Peyer's patch (tissue), 4 donors: Measurements from ENCODE around the gene ZFHX2. TPM values are rescaled to one million over a fixed set of nuclear protein-coding genes. Genes with fewer than 3 reads are reported as not detected.

Source experiments
- DNase-seq, 3 donors: peaks; one replicate each; pipeline ENCODE4 v3.0.0-alpha.2; 2017 to 2019
- H3K27ac ChIP-seq, 4 donors: fragments of 200-600 bp; sonication (generic); one replicate each; pipeline ENCODE4 v1.5.1; 2016 to 2019
- H3K27me3 ChIP-seq, 2 donors: fragments of 200-600 bp; sonication (generic); one replicate each; pipeline ENCODE4 v1.5.1; 2019
- H3K36me3 ChIP-seq, 3 donors: fragments of 200-600 bp; sonication (generic); one replicate each; pipeline ENCODE4 v1.5.1; 2016 to 2019
- H3K4me1 ChIP-seq, 4 donors: fragments of 200-600 bp; sonication (generic); one replicate each; pipeline ENCODE4 v1.5.1; 2016 to 2019
- H3K4me3 ChIP-seq, 4 donors: fragments of 200-600 bp; sonication (generic); 1 replicate in 3 of 4; 2 replicates in 1 of 4; pipeline ENCODE4 v1.5.1; 2016 to 2019; ENCODE audit warnings: mild to moderate bottlenecking in 1 of 4
- H3K9me3 ChIP-seq, 4 donors: fragments of 200-600 bp; sonication (generic); one replicate each; pipeline ENCODE4 v1.5.1; 2016 to 2019; ENCODE audit warnings: mild to moderate bottlenecking in 1 of 4
- CTCF ChIP-seq, 6 experiments: fragments of 450-650 bp in 4 of 6; fragments of 200-600 bp in 2 of 6; sonication (generic) in 1 of 6; IDR thresholded peaks; one replicate each; pipeline ENCODE4 v1.5.1; 2017 to 2019; ENCODE audit warnings: antibody characterized with exemption in 6 of 6, mild to moderate bottlenecking in 3 of 6, moderate library complexity in 1 of 6
- POLR2A ChIP-seq, 2 donors: fragments of 450-650 bp; IDR thresholded peaks; one replicate each; pipeline ENCODE4 v1.5.1; 2017; ENCODE audit warnings: antibody characterized with exemption in 2 of 2, mild to moderate bottlenecking in 2 of 2, moderate library complexity in 2 of 2
- total RNA-seq, 4 donors: library from RNA; depleted of rRNA; stranded (reverse); fragments of >200 nt; gene quantifications; one replicate each; pipeline ENCODE4 v1.1.0, GENCODE V29; 2016

The ZFHX2 gene
- total RNA-seq, 4 donors from 2014 or later = 0.53 to 7.4 (median 1.0) TPM

- Histone ChIP-seq H3K9me3 (no peaks in the 10 kb centered on the region), H3K27me3 (no peaks in the 10 kb centered on the region), H3K27ac (no peak overlapping the region), H3K4me3 (no peak overlapping the region), H3K36me3 (peaks cover 0 to 47% (median 4%) of the 10 kb centered on the region in 3 donors), H3K4me1 (peaks cover 0 to 6% (median 0%) of the 10 kb centered on the region in 4 donors)
- no peak for DNase-seq
- no peak for TF ChIP-seq POLR2A (IDR thresholded peaks at IDR 0.05)
- no peak for TF ChIP-seq CTCF (IDR thresholded peaks at IDR 0.05)
Measured at GRCh38 chr14:23470947-23471346, 80.6 kb downstream of the ZFHX2 start.

Other genes starting within 250 kb of the ZFHX2 start
- 10 to 100 TPM; 16.5 to 39.2 (median 21.4) TPM for gene PPP1R3E, start 248.9 kb downstream of the ZFHX2 start, total RNA-seq
- 10 to 100 TPM; 29.9 to 43.1 (median 32.0) TPM for gene BCL2L2, start 244.9 kb downstream of the ZFHX2 start, total RNA-seq
- 100 to 1,000 TPM in 3 of 4 donors, 10 to 100 TPM in 1; 79.3 to 149 (median 116) TPM for gene PABPN1, start 230.3 kb downstream of the ZFHX2 start, total RNA-seq
- 10 to 100 TPM in 1 of 4 donors, 1 to 10 TPM in 3; 1.6 to 19.0 (median 5.2) TPM for gene SLC22A17, start 198.9 kb downstream of the ZFHX2 start, total RNA-seq
- gene EFS, start 186.6 kb downstream of the ZFHX2 start, total RNA-seq = 1 to 10 TPM in 3 of 4 donors, not detected in 1; 2.1 to 4.4 (median 4.1) TPM
- gene IL25, start 179.0 kb downstream of the ZFHX2 start, total RNA-seq = not detected
- not detected for gene CMTM5, start 174.7 kb downstream of the ZFHX2 start, total RNA-seq
- not detected for gene MYH6, start 143.5 kb downstream of the ZFHX2 start, total RNA-seq
- gene MYH7, start 116.1 kb downstream of the ZFHX2 start, total RNA-seq = under 1 TPM in 3 of 4 donors, not detected in 1; 0.18 to 0.40 (median 0.19) TPM
- 10 to 100 TPM; 25.5 to 61.9 (median 35.4) TPM for gene NGDN, start 82.1 kb downstream of the ZFHX2 start, total RNA-seq
- 10 to 100 TPM; 23.3 to 48.5 (median 37.6) TPM for gene THTPA, start 4.5 kb upstream of the ZFHX2 start, total RNA-seq
- gene AP1G2, start 16.0 kb upstream of the ZFHX2 start, total RNA-seq = 100 to 1,000 TPM; 175 to 369 (median 341) TPM
- gene JPH4, start 27.0 kb upstream of the ZFHX2 start, total RNA-seq = 1 to 10 TPM in 2 of 4 donors, under 1 TPM in 1, not detected in 1; 0.85 to 8.3 (median 1.5) TPM
- gene DHRS2, start 84.6 kb upstream of the ZFHX2 start, total RNA-seq = not detected